GM12875 (cell line): ENCODE measurements around the gene COG1.

Source experiments
- H3K4me3 ChIP-seq: one replicate; pipeline ENCODE4 v1.5.1; 2011; ENCODE audit warnings: low read depth, low read length, control low read depth
- CTCF ChIP-seq: IDR thresholded peaks from 2 replicates; pipeline ENCODE4 v1.5.1; 2011; ENCODE audit warnings: low read depth, mild to moderate bottlenecking, control low read depth, inconsistent platforms, low read length, moderate library complexity, borderline replicate concordance; ENCODE audit not compliant: insufficient read depth

COG1 gene

GRCh38 chr17:73156166-73156840, 36.6 kb upstream of the COG1 start:
- no peak overlapping the region for H3K4me3 ChIP-seq
- TF ChIP-seq CTCF: peak; percentile 89

GRCh38 chr17:73156887-73157520, 35.9 kb upstream of the COG1 start:
- no peak for TF ChIP-seq CTCF
- no peak overlapping the region for H3K4me3 ChIP-seq

GRCh38 chr17:73157521-73157890, 35.3 kb upstream of the COG1 start:
- no peak for TF ChIP-seq CTCF
- H3K4me3 ChIP-seq: no peak overlapping the region

- H3K4me3 ChIP-seq: no peak overlapping the region
- TF ChIP-seq CTCF: no peak
These were observed 34.7 kb upstream of the COG1 start for GRCh38 chr17:73158133-73158532.

GRCh38 chr17:73160980-73161630, 31.8 kb upstream of the COG1 start:
- TF ChIP-seq CTCF: no peak

GRCh38 chr17:73163043-73163442, 29.8 kb upstream of the COG1 start:
- no peak for TF ChIP-seq CTCF
- no peak overlapping the region for H3K4me3 ChIP-seq

More at GRCh38 chr17:73160980-73161630, 31.8 kb upstream of the COG1 start:
- H3K4me3 ChIP-seq: no peak overlapping the region
